Glomerular visceral epithelial cell (primary cell): ENCODE measurements around the gene SCAF1.

Source experiments
- DNase-seq: peaks from one replicate; pipeline ENCODE4 v3.0.0-alpha.2; 2016; ENCODE audit errors: extremely low spot score

Gene SCAF1

DNA sequence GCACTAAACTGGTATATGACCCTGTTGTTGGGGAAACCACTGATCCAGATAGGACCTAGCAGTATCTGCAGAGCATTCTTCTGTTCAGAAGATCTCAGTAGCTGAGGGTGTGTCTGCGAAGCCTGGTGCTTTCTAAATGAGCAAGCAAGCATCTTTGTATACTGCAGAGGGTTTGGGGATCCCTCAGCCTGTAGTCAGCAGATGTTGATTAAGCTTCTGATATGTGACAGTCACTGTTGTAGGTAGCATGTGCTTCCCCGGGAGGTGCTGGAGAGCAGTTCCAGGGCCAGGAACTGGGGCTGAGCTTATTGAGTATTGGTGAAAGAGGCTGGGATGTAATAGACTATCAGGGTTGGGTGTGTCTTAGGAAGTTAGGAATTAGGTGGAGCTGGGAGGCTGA is 1.5 kb downstream of the SCAF1 start:
- no peak for DNase-seq

DNA sequence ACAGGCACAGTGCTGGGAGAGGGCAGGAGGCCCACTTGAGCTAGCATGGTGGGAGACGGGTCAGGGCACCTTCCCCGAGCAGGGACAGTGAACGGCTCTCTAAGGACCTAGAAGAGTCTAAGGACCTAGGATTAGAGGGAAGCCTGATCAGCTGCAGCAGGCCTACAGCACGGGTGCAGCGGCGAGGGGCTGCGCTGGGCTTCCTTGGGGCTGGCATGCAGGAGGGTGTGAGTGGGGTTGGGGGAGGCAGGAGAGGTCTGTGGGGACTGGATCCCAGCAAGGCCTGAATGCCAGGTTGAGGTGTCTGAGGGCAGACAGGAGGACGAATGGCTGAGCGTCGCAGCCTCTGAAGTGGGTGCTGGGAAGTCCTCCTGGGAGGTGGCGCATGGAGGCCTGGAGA is 3.6 kb downstream of the SCAF1 start:
- no peak for DNase-seq

DNA sequence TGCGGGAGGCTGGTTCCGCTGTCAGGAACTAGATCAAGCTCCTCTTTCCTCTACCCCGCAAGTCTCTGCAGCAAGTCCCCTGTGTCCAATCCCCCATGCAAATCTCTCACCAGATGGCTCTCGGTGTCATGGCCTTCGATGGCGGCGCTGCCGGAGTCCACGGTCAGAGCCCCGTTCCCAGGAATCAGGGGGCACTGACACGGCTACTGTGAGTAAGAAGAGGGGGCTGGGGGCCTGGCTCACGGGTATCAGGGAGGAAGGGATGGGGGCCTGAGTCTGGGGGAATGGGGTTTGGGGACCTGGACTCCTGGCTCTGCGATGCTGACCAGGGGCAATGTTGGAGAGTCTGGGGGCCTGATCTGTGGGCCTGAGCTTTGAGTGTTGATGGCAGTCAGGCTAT is 4.0 kb downstream of the SCAF1 start:
- no peak for DNase-seq

DNA sequence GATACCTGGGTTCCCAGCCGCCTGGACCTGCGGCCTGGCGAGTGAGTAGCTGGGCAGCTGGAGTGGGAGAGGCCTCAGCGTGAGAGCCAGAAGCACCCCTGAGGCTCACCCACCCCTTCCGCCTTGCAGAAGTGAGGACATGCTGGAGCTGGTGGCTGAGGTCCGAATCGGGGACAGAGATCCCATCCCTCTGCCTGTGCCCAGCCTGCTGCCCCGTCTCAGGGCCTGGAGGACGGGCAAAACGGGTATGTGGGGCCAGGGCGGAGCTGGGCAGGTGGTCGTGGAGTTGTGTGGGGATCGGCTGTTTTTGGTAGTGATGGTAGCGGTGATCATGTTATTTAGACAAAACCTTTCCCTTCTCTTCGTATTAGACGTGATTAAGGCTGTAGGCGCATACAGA is 4.6 kb downstream of the SCAF1 start:
- no peak for DNase-seq

- no peak for DNase-seq
Observed at GRCh38 chr19:49651029-49651819, 9.2 kb downstream of the SCAF1 start.

- no peak for DNase-seq
Observed at GRCh38 chr19:49651820-49652550, 10.0 kb downstream of the SCAF1 start.

DNA sequence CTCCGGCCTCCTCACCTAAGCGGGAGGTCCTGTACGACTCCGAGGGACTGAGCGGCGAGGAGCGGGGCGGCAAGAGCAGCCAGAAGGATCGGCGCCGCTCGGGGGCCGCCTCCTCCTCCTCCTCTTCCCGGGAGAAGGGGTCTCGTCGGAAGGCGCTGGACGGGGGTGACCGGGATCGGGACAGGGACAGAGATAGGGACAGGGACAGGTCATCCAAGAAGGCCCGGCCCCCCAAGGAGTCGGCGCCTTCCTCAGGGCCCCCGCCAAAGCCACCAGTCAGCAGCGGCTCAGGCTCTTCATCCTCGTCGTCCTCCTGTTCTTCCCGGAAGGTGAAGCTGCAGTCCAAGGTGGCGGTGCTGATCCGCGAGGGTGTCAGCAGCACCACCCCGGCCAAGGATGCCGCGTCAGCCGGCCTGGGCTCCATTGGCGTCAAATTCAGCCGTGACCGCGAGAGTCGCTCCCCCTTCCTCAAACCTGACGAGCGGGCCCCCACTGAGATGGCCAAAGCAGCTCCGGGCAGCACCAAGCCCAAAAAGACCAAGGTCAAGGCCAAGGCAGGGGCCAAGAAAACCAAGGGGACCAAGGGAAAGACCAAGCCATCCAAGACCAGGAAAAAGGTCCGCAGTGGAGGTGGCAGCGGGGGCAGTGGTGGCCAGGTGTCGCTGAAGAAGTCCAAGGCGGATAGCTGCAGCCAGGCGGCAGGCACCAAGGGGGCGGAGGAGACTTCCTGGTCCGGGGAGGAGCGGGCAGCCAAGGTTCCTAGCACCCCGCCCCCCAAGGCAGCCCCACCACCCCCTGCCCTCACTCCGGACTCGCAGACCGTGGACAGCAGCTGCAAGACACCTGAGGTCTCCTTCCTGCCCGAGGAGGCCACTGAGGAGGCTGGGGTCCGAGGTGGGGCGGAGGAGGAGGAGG is 10.8 kb downstream of the SCAF1 start:
- no peak for DNase-seq

GRCh38 chr19:49653466-49653806 is 11.4 kb downstream of the SCAF1 start:
- no peak for DNase-seq

DNA sequence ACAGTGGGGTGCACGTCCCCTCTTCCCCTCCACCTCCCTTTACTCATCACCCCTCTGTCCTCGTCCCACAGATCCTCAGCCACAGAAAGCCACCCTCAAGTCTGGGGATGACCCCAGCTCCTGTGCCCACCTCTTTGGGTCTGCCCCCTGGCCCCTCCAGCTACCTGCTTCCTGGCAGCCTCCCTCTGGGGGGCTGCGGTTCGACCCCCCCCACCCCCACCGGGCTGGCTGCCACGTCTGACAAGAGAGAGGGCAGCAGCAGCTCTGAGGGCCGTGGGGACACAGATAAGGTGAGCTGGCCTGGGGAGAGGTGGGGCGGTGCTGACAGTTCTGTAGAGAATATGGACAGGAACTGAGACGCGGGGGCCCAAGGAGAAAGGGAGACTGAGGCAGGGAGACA is 12.6 kb downstream of the SCAF1 start:
- no peak for DNase-seq

DNA sequence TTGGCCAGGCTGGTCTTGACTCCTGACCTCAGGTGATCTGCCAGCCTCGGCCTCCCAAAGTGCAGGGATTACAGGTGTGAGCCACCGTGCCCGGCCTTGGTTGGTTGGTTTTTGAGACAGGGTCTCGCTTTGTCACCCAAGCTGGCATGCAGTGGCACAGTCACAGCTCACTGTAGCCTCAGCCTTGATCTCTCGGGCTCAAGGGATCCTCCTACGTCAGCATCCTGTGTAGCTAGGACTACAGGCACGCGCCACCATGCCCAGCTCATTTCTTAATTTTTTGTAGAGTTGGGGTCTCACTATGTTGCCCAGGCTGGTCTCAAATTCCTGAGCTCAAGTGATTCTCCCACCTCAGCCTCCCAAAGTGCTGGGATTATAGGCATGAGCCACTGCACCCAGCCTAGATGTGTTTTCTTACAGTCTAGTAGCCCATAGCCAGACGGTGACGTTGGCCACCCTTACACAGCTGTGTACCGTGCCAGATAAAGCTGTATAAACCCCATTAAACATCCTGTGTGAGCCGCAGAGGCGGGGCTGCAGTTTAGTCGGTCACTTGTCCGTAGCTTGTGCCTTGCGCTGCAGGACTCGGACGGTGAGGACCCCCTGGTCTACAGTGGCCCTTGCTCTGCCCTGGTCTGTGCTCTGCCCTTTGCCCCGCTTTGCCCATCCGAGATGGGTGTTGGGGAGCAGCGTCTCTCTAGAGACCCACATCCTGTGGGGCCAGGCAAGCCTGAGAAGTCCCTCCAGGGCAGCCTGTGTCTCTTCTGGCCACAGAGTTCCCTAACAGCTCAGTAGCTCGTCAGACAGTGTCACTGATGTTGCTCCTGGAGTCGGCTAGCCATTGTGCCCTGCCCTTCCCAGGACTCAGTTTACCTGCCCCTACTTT is 13.8 kb downstream of the SCAF1 start:
- no peak for DNase-seq

DNA sequence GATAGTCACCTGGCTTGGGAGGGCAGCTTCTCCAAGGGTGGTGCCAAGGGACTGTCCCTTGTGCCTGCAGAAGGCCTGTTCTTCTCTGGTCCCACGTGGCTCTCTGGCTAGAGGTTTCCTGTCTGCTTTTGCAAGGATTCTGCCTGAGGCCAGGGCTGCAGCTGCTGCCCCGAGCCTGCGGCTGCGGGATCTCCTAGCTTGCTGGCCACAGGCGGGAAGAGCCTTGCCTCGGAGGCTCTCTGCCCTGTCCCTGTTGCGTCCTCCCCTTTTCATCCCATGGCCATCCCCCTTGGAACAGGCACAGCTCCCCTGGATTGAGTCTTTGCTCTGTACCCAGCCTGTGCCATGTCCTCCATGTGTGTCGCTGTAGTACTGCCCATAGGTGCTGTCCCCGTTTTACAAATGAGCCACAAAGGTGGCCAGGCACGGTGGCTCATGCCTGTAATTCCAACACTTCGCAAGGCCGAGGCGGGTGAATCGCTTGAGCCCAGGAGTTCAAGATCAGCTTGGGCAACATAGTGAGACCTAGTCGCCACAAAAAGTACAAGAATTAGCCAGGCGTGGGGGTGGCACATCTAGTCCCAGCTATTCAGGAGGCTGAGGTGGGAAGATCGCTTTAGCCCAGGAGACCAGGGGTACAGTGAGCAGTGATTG is 14.6 kb downstream of the SCAF1 start:
- DNase-seq, result no peak

DNA sequence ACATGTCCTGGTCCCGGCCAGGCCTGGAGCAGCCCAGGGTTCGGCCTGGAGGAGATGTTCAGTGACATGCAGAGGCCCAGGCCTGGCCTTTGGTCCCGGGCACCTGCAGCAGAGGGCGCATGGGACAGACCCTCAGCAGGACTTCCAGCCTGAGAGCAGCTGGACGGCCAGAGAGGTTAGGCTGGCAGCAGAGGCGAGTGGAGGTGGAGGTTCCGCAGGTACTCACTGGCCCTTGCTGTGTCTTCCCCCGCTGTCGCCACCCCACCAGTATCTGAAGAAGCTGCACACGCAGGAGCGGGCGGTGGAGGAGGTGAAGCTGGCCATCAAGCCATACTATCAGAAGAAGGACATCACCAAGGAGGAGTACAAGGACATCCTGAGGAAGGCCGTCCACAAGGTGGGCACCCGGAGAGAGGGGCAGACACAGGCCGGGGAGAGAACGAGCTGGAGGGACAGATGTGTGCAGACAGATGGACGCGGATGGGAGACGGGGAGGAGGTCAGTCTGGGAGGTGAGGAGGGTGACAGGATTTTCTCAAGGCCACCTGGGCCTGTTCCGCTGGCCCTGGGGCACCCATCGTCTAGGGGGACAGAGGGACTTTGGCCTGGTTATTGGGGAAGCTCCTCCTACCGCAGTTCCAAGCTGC is 15.6 kb downstream of the SCAF1 start:
- DNase-seq, result no peak

GRCh38 chr19:49658139-49658517 is 16.1 kb downstream of the SCAF1 start:
- no peak for DNase-seq

DNA sequence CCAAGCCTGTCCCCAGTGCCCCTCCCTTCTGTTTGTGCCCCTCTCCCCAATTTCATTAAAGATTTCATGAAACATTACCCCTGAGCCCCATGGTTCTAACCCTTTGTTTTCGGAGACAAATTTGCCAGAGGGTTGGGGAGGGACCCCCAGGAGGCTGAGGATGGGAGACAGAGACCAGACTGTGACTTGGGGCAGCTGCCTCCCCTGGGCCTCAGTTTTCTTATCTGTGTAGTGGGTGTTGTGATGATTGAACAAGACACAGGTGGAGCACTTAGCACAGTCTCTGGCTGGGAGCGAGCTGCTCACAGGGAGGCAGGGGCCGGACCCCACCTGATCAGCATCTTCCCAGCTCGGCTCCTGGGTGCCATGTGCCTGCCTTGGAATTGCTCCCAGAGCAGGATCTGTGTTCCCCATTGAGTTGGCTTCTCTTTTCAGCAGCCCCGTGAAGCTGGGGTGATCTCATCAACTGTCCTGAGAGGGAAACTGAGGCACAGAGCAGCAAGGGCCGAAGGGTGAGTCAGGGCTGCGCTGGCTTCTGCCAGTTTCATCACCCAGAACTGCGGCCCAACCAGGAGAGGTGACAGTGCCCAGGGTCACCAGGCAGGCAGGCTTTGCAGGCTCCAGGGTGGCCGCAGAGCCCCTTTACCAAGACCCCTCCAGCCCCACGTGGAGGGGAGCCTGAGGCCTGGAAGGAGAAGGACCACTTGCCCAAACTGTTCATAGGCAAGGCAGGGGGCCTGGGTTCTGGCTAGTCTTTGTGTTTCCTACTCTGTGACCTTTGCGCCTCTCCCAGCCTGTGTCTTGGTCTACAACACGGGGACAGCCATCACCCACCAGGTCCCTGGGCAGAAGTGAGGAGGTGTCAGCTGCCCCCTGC is 16.8 kb downstream of the SCAF1 start:
- DNase-seq, result no peak

- no peak for DNase-seq
Observed at GRCh38 chr19:49660338-49660961, 18.4 kb downstream of the SCAF1 start.

DNA sequence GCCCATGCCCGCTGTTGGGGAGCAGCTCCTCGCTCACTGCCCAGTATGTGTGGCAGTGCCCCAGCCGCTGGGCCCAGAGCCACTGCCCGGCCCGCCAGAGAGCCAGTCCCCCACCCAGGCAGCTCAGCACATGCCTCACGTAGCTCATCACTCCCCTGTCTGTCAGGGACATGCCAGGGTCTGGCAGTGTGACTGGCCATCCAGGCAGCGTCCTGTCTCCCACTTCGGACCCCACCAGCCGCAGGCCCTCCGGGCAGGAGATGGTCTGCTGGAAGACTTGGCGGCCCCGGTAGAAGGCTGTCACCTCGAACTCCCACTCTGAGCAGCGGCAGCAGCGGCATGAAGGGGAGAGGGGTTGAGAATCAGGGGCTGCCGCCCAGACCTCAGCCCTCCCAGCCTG is 20.0 kb downstream of the SCAF1 start:
- no peak for DNase-seq

- no peak for DNase-seq
Observed at GRCh38 chr19:49663224-49663623, 21.2 kb downstream of the SCAF1 start.

DNA sequence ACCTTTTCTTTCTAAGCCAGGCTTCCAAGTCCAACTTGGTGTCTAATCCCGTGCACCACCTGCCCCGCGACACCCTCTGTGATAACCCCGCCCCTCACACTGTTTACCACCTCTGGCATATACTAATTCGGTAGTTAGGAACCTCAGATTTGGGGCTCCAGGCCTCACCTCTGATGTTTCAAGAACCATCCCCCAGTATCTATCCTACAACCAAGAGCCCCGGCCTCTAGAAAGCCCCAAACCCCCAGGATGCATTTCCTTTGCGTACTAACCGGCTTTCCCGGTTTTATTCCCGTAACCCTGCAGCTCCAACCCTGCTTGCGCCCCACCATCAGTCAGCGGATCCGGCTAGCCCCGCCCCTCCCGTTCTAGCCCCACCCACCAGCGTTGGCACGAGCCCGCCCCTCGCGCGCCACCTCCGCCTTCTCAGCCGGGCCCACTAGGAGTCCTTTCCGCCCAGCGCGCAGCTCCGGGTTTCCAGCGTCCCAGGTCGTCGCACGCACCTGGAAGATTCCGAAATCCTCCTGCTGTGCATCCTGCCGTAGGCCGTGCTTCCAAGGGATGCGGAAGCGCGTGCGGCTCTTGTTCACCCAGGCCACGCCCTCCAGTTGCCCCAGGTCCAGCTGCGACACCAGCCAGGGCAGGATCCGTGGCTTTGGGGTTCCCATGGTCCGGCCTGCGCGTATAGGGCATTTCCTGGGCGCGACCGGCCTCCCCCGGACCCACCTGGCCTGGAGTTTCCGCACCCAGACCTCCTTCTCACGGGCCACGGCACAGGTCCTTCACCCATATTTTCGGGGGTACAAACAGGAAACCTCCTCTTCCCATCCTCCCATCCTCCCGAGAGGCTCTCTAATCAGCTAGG is 22.4 kb downstream of the SCAF1 start:
- peak; percentile 91 for DNase-seq
